ENCODE data around the gene KYNU. TPM values are rescaled to one million over a fixed set of nuclear protein-coding genes. Genes with fewer than 3 reads are reported as not detected.

The KYNU gene
- total and polyA plus RNA-seq, 2 of the 13 experiments (the other 11 are each of a cell fraction or from before 2014, with no cell fraction given), result 21.9 to 68.6 TPM

GRCh38 chr2:142951190-142952007 is 73.9 kb downstream of the KYNU start (continued):
- no peak for TF ChIP-seq ZNF407 (CRISPR knock-in tag; IDR thresholded peaks at IDR 0.05; ENCODE audit: not compliant biosample characterization)
- no peak for TF ChIP-seq RBM39 (IDR thresholded peaks at IDR 0.05; ENCODE audit: low read depth, low read length, poor library complexity, severe bottlenecking)
- TF ChIP-seq NCOA5 (CRISPR knock-in tag; IDR thresholded peaks at IDR 0.05), result no peak
- TF ChIP-seq, protein P1, sequence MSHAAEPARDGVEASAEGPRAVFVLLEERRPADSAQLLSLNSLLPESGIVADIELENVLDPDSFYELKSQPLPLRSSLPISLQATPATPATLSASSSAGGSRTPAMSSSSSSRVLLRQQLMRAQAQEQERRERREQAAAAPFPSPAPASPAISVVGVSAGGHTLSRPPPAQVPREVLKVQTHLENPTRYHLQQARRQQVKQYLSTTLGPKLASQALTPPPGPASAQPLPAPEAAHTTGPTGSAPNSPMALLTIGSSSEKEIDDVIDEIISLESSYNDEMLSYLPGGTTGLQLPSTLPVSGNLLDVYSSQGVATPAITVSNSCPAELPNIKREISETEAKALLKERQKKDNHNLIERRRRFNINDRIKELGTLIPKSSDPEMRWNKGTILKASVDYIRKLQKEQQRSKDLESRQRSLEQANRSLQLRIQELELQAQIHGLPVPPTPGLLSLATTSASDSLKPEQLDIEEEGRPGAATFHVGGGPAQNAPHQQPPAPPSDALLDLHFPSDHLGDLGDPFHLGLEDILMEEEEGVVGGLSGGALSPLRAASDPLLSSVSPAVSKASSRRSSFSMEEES (CRISPR knock-in tag; IDR thresholded peaks at IDR 0.05), result peak; percentile 39; the same call in 1 of the 2 replicates
- no peak for TF ChIP-seq SOX6 (IDR thresholded peaks at IDR 0.05)
- peak; percentile 97 for TF ChIP-seq SOX6 (CRISPR knock-in tag; IDR thresholded peaks at IDR 0.05)
- TF ChIP-seq, protein P2, sequence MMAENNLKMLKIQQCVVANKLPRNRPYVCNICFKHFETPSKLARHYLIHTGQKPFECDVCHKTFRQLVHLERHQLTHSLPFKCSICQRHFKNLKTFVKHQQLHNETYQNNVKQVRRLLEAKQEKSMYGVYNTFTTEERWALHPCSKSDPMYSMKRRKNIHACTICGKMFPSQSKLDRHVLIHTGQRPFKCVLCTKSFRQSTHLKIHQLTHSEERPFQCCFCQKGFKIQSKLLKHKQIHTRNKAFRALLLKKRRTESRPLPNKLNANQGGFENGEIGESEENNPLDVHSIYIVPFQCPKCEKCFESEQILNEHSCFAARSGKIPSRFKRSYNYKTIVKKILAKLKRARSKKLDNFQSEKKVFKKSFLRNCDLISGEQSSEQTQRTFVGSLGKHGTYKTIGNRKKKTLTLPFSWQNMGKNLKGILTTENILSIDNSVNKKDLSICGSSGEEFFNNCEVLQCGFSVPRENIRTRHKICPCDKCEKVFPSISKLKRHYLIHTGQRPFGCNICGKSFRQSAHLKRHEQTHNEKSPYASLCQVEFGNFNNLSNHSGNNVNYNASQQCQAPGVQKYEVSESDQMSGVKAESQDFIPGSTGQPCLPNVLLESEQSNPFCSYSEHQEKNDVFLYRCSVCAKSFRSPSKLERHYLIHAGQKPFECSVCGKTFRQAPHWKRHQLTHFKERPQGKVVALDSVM (CRISPR knock-in tag; IDR thresholded peaks at IDR 0.05), result 0 out of 2 replicates have a peak, but pooled peaks have one; percentile 15
- peak; percentile 62; the same call in 1 of the 2 replicates for TF ChIP-seq MLX (CRISPR knock-in tag; IDR thresholded peaks at IDR 0.05)
- TF ChIP-seq ZNF451 (CRISPR knock-in tag; IDR thresholded peaks at IDR 0.05), result no peak
- TF ChIP-seq CREB1 (IDR thresholded peaks at IDR 0.05), result no peak
- peak; percentile 77 for TF ChIP-seq CREB1 (CRISPR knock-in tag; IDR thresholded peaks at IDR 0.05)
- no peak for TF ChIP-seq ZNF276 (CRISPR knock-in tag; IDR thresholded peaks at IDR 0.05; ENCODE audit: low read depth)
- TF ChIP-seq MEIS1 (CRISPR knock-in tag; IDR thresholded peaks at IDR 0.05; ENCODE audit: borderline replicate concordance), result 0 out of 2 replicates have a peak, but pooled peaks have one; percentile 12

Data from HepG2 (cell line).